Common myeloid progenitor, CD34-positive (primary cell): ENCODE data around the gene LRP6.

Source experiments
- CTCF ChIA-PET: fragments of 350-600 bp; sonication (Branson Sonifier 250); formaldehyde crosslinking; loops from one replicate; lab custom pipeline; 2021; ENCODE audit warnings: antibody characterized with exemption; lab: Charles Lee
- POLR2A ChIA-PET: fragments of 350-600 bp; sonication (Branson Sonifier 250); formaldehyde crosslinking; loops from one replicate; lab custom pipeline; 2021; ENCODE audit warnings: antibody characterized with exemption; lab: Charles Lee
- DNase-seq, 3 donors: peaks; one replicate each; pipeline versions ENCODE4 v3.0.0 to v3.0.0-alpha.2; 2013
- H3K27ac ChIP-seq, 2 experiments: 1 replicate in 1 of 2; 2 replicates in 1 of 2; pipeline ENCODE4 v1.7.0; 2013; ENCODE audit warnings: inconsistent platforms in 2 of 2, low read length in 2 of 2, mild to moderate bottlenecking in 2 of 2, low read depth in 1 of 2, moderate library complexity in 1 of 2; ENCODE audit not compliant: severe bottlenecking in 2 of 2, insufficient read depth in 1 of 2, poor library complexity in 1 of 2
- H3K27me3 ChIP-seq, 5 experiments: replicated peaks in 2 of 5; 1 replicate in 3 of 5; 2 replicates in 2 of 5; pipeline versions ENCODE4 v1.6.1 to v1.7.0; 2013; ENCODE audit warnings: low read length in 4 of 5, mild to moderate bottlenecking in 2 of 5, moderate library complexity in 2 of 5, inconsistent platforms in 1 of 5; ENCODE audit not compliant: insufficient read depth in 5 of 5, control insufficient read depth in 4 of 5
- H3K36me3 ChIP-seq, 4 experiments: 1 replicate in 2 of 4; 2 replicates in 2 of 4; pipeline versions ENCODE4 v1.6.1 to v1.7.0; 2013; ENCODE audit warnings: low read length in 3 of 4, control low read depth in 1 of 4, mild to moderate bottlenecking in 1 of 4; ENCODE audit not compliant: control insufficient read depth in 4 of 4, insufficient read depth in 4 of 4
- H3K4me1 ChIP-seq, 4 experiments: 1 replicate in 3 of 4; 2 replicates in 1 of 4; pipeline versions ENCODE4 v1.6.1 to v1.7.1; 2013; ENCODE audit warnings: low read length in 3 of 4, mild to moderate bottlenecking in 3 of 4, control low read depth in 1 of 4, inconsistent platforms in 1 of 4, moderate library complexity in 1 of 4; ENCODE audit not compliant: control insufficient read depth in 4 of 4, insufficient read depth in 4 of 4; ENCODE audit errors: control extremely low read depth in 1 of 4
- H3K4me3 ChIP-seq, 7 experiments: 1 replicate in 4 of 7; 2 replicates in 3 of 7; pipeline versions ENCODE4 v1.5.1 to v1.7.0; 2013; ENCODE audit warnings: mild to moderate bottlenecking in 7 of 7, low read length in 6 of 7, moderate library complexity in 6 of 7, inconsistent platforms in 2 of 7, low read depth in 2 of 7, control low read depth in 1 of 7; ENCODE audit not compliant: insufficient read depth in 4 of 7, control insufficient read depth in 1 of 7; ENCODE audit errors: extremely low read depth in 1 of 7
- H3K9me3 ChIP-seq, 5 experiments: 1 replicate in 4 of 5; 2 replicates in 1 of 5; pipeline versions ENCODE4 v1.6.1 to v1.7.1; 2013; ENCODE audit warnings: low read length in 4 of 5, mild to moderate bottlenecking in 2 of 5, inconsistent platforms in 1 of 5, low read depth in 1 of 5, moderate library complexity in 1 of 5; ENCODE audit not compliant: control insufficient read depth in 4 of 5, insufficient read depth in 2 of 5; ENCODE audit errors: control extremely low read depth in 1 of 5
- WGBS: methylation state at CpG from one replicate; pipeline ENCODE4 v1.1.5; 2013; ENCODE audit not compliant: insufficient coverage; 5-methylcytosine and 5-hydroxymethylcytosine counted together

The LRP6 gene

GRCh38 chr12:12088147-12088546 is 178.7 kb downstream of the LRP6 start:
- 98% methylated on average over 9 of the region's 10 CpGs for WGBS
- Histone ChIP-seq H3K9me3 (no peaks in the 10 kb centered on the region), H3K27me3 (peaks cover 0 to 4% (median 0%) of the 10 kb centered on the region in 5 experiments), H3K36me3 (no peaks in the 10 kb centered on the region), H3K4me3 (no peak overlapping the region), H3K4me1 (no peaks in the 10 kb centered on the region), H3K27ac (no peak overlapping the region)
- CTCF ChIA-PET, result interaction anchor here (1.4 kb wide), 1 partner anchor 240 kb away, joined by 3 read pairs; no protein-coding TSS in a partner anchor
- POLR2A ChIA-PET, result no interaction called here
- no peak for DNase-seq

GRCh38 chr12:12087693-12088034 is 179.2 kb downstream of the LRP6 start:
- no peaks in the 10 kb centered on the region for H3K4me1 ChIP-seq
- H3K36me3 ChIP-seq, result no peaks in the 10 kb centered on the region
- no peaks in the 10 kb centered on the region for H3K9me3 ChIP-seq
- CTCF ChIA-PET, result interaction anchor here (1.4 kb wide), 1 partner anchor 241 kb away, joined by 3 read pairs; no protein-coding TSS in a partner anchor
- peaks cover 0 to 4% (median 0%) of the 10 kb centered on the region in 5 experiments for H3K27me3 ChIP-seq
- H3K4me3 ChIP-seq, result no peak overlapping the region
- DNase-seq, result no peak
- POLR2A ChIA-PET, result no interaction called here
- H3K27ac ChIP-seq, result no peak overlapping the region
- WGBS, result 88% methylated on average over 2 of the region's 2 CpGs

DNA sequence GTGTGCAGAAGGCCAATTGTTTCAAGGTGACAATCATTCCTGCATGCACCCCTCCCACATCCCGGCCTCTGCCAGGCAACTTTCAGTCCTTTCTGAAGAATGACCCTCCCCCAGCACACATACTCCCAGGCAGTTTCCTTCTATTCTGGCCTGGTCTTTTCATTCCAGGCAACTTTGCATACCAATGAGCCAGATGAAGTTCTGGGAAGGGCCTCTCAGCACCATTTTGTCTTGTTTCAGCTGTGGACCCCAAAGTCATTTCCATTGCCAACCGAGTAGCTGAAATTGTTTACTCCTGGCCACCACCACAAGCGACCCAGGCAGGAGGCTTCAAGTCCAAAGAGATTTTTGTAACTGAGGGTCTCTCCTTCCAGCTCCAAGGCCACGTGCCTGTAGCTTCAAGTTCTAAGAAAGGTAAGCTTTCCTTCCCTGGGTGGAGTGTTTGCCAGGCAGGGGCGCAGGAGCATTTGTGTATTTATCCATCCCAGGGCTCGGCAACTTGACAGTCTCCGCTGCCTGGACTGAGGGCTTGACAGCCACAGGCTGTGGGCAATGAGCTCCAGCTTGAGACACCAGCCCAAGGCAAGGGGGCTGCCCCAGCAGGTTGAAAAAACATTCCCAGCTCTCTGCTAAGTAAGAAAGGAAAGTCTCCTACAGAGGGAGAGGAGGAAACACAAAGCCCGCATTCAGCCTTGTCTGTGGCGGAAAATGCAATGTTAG is 179.7 kb downstream of the LRP6 start:
- ChIA-PET POLR2A (interaction anchor here (0.6 kb wide), 1 partner anchor 38 kb away, joined by 3 read pairs; no protein-coding TSS in a partner anchor), CTCF (interaction anchor here (1.4 kb wide), 1 partner anchor 242 kb away, joined by 3 read pairs; no protein-coding TSS in a partner anchor)
- Histone ChIP-seq H3K27ac (no peak overlapping the region), H3K9me3 (no peaks in the 10 kb centered on the region), H3K4me3 (no peak overlapping the region), H3K4me1 (no peaks in the 10 kb centered on the region), H3K27me3 (peaks cover 0 to 4% (median 0%) of the 10 kb centered on the region in 5 experiments), H3K36me3 (no peaks in the 10 kb centered on the region)
- 97% methylated on average over 8 of the region's 9 CpGs for WGBS
- no peak for DNase-seq

GRCh38 chr12:12086362-12086761 is 180.5 kb downstream of the LRP6 start:
- WGBS, result 95% methylated on average over 4 of the region's 5 CpGs
- no peaks in the 10 kb centered on the region for H3K36me3 ChIP-seq
- CTCF ChIA-PET, result no interaction called here
- H3K27ac ChIP-seq, result no peak overlapping the region
- peaks cover 0 to 4% (median 0%) of the 10 kb centered on the region in 5 experiments for H3K27me3 ChIP-seq
- H3K4me3 ChIP-seq, result no peak overlapping the region
- POLR2A ChIA-PET, result no interaction called here
- H3K9me3 ChIP-seq, result no peaks in the 10 kb centered on the region
- DNase-seq, result no peak
- H3K4me1 ChIP-seq, result no peaks in the 10 kb centered on the region

- POLR2A ChIA-PET, result no interaction called here
- CTCF ChIA-PET, result interaction anchor here (1.1 to 4.5 kb wide), 4 partner anchors 10 to 250 kb away, joined by 3 to 24 read pairs (median 7); no protein-coding TSS in a partner anchor
- Histone ChIP-seq H3K36me3 (no peaks in the 10 kb centered on the region), H3K4me3 (no peak overlapping the region), H3K27me3 (peaks cover 0 to 4% (median 0%) of the 10 kb centered on the region in 5 experiments), H3K27ac (no peak overlapping the region), H3K9me3 (no peaks in the 10 kb centered on the region), H3K4me1 (no peaks in the 10 kb centered on the region)
- 92% methylated on average over 7 of the region's 8 CpGs for WGBS
- no peak for DNase-seq
Measured at GRCh38 chr12:12083688-12084087, 183.2 kb downstream of the LRP6 start.

- no peaks in the 10 kb centered on the region for H3K36me3 ChIP-seq
- POLR2A ChIA-PET, result interaction anchor here (1.0 kb wide), 1 partner anchor 9 kb away, joined by 3 read pairs; no protein-coding TSS in a partner anchor
- no peaks in the 10 kb centered on the region for H3K9me3 ChIP-seq
- peak; percentile 22 to 40 (median 38) for DNase-seq
- H3K27ac ChIP-seq, result no peak overlapping the region
- CTCF ChIA-PET, result interaction anchor here (0.9 to 4.5 kb wide), 7 partner anchors 12 to 623 kb away, joined by 3 to 24 read pairs (median 5); partner anchors contain the start of gene BORCS5
- WGBS, result 100% methylated on average over 2 of the region's 3 CpGs
- H3K4me3 ChIP-seq, result no peak overlapping the region
- no peaks in the 10 kb centered on the region for H3K27me3 ChIP-seq
- H3K4me1 ChIP-seq, result no peaks in the 10 kb centered on the region
Measured at GRCh38 chr12:12081836-12082497, 184.9 kb downstream of the LRP6 start.

- CTCF ChIA-PET, result interaction anchor here (1.9 kb wide), 1 partner anchor 8 kb away, joined by 8 read pairs; the partner anchor contains the start of gene BCL2L14
- Histone ChIP-seq H3K36me3 (no peaks in the 10 kb centered on the region), H3K27ac (no peak overlapping the region), H3K4me3 (no peak overlapping the region), H3K27me3 (no peaks in the 10 kb centered on the region), H3K4me1 (no peaks in the 10 kb centered on the region), H3K9me3 (no peaks in the 10 kb centered on the region)
- no peak for DNase-seq
- POLR2A ChIA-PET, result no interaction called here
- WGBS, result 100% methylated on average over 4 of the region's 5 CpGs
Measured at GRCh38 chr12:12079291-12079690, 187.6 kb downstream of the LRP6 start.
